ENCODE data around the gene A2M.

The A2M gene

GRCh38 chr12:9120487-9121184 is 4.9 kb upstream of the A2M start:
- DNase-seq (ENCODE audit: extremely low read depth, low read depth), result no peak
- TF ChIP-seq, protein P1, sequence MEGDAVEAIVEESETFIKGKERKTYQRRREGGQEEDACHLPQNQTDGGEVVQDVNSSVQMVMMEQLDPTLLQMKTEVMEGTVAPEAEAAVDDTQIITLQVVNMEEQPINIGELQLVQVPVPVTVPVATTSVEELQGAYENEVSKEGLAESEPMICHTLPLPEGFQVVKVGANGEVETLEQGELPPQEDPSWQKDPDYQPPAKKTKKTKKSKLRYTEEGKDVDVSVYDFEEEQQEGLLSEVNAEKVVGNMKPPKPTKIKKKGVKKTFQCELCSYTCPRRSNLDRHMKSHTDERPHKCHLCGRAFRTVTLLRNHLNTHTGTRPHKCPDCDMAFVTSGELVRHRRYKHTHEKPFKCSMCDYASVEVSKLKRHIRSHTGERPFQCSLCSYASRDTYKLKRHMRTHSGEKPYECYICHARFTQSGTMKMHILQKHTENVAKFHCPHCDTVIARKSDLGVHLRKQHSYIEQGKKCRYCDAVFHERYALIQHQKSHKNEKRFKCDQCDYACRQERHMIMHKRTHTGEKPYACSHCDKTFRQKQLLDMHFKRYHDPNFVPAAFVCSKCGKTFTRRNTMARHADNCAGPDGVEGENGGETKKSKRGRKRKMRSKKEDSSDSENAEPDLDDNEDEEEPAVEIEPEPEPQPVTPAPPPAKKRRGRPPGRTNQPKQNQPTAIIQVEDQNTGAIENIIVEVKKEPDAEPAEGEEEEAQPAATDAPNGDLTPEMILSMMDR (IDR thresholded peaks at IDR 0.05; ENCODE audit: low read depth, low read length), result no peak

DNA sequence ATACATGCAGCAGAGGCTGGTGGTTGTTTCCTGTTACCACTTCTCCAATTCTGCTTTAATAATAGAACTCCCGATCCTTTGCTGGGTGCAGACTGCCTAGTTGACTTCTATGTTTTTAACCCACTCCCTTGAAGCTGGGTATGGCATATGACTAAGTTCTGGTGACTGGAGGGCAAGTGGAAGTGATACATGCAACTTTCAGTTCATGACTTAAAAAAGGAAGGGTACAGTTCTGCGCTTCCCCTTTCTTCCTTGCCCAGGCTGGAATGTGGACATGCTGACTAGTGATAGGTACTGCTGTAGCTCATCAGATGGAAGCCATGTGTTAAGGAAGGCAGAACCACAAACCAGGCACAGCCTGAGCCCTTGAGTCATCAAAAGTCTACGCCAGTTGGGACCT is 2.4 kb upstream of the A2M start:
- TF ChIP-seq, protein P1 (IDR thresholded peaks at IDR 0.05; ENCODE audit: low read depth, low read length), result no peak
- DNase-seq (ENCODE audit: extremely low read depth, low read depth), result no peak

GRCh38 chr12:9114946-9115345 is 773 bp downstream of the A2M start:
- TF ChIP-seq, protein P1 (IDR thresholded peaks at IDR 0.05; ENCODE audit: low read depth, low read length), result no peak

GRCh38 chr12:9113987-9114309 is 1.8 kb downstream of the A2M start:
- TF ChIP-seq, protein P1 (IDR thresholded peaks at IDR 0.05; ENCODE audit: low read depth, low read length), result no peak
- DNase-seq (ENCODE audit: extremely low read depth, low read depth), result no peak

More at GRCh38 chr12:9114946-9115345, 773 bp downstream of the A2M start:
- no peak for DNase-seq (ENCODE audit: extremely low read depth, low read depth)

DNA sequence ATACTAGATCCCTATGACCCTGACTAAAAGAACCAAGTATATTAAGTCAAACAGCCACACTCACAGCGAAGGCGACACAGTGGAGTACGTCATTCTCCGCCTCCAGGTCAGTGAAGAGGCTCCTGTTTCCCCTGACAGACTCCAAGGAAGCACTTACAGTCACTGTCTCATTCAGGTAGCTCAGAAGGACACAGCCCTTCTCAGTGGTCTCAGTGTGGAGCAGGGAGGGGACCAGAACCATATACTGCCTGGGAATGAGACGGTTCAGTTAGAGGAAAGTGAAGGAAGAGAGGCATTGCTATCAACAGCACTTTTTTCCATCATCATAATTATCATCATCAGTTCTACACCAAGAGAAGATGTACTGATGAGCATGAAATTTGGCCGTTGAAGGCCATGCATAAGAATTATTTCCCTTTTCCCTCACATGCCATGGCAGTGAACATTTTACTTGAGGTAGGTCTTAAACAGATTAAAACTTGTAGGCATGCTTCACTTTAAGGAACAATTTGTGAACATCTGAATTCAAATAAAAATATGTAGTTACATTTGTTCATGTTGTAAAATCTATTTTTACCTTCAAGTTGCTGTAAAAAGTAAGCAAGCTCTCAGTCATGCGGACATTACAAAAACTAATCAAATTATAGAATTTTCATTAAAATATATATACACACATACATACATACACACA is 2.3 kb downstream of the A2M start:
- no peak for DNase-seq (ENCODE audit: extremely low read depth, low read depth)
- TF ChIP-seq, protein P1 (IDR thresholded peaks at IDR 0.05; ENCODE audit: low read depth, low read length), result no peak

- no peak for DNase-seq (ENCODE audit: extremely low read depth, low read depth)
- TF ChIP-seq, protein P1 (IDR thresholded peaks at IDR 0.05; ENCODE audit: low read depth, low read length), result no peak
Measured at GRCh38 chr12:9112076-9112853, 3.5 kb downstream of the A2M start.

- DNase-seq (ENCODE audit: extremely low read depth, low read depth), result no peak
- TF ChIP-seq, protein P1 (IDR thresholded peaks at IDR 0.05; ENCODE audit: low read depth, low read length), result no peak
Measured at GRCh38 chr12:9111525-9111924, 4.2 kb downstream of the A2M start.

Measured in AG09319 (cell line).